HG03135 (cell line): ENCODE results near the gene SPRING1.
A peak's percentile ranks its signal among the peaks of the same experiment; 100 is the strongest.
"Not testable (repeated sequence)": the region's sequence is repeated elsewhere in the genome, so short reads cannot be mapped to it uniquely, and the experiment has no call there.

ENCODE experiments used
- ATAC-seq: cut with Tn5 transposase; IDR thresholded peaks from one replicate; pipeline ENCODE4 v1.9.1; 2021; ENCODE audit warnings: mild to moderate bottlenecking, moderate library complexity; ENCODE audit not compliant: unreplicated experiment

The SPRING1 gene

GRCh38 chr12:116737774-116738657, at the start of gene SPRING1, which contains the start of gene RNFT2:
Gene SPRING1, minus strand, starts transcription at chr12:116738069. Its CDS starts 169 bp downstream, at chr12:116737900.
Gene RNFT2, plus strand, starts transcription at chr12:116738315. Its CDS starts 2,183 bp downstream, at chr12:116740498.
- peak; percentile 97 for ATAC-seq

- no peak for ATAC-seq
Measured at GRCh38 chr12:116784238-116784612, 46.4 kb upstream of the SPRING1 start.

- ATAC-seq = no peak
Measured at GRCh38 chr12:116783525-116784237, 45.8 kb upstream of the SPRING1 start.

- ATAC-seq = no peak
Measured at GRCh38 chr12:116780942-116781341, 43.1 kb upstream of the SPRING1 start.

- no peak for ATAC-seq
Measured at GRCh38 chr12:116779597-116779996, 41.7 kb upstream of the SPRING1 start.

- ATAC-seq = no peak
Measured at GRCh38 chr12:116777245-116777644, 39.4 kb upstream of the SPRING1 start.

GRCh38 chr12:116774020-116774419, 36.2 kb upstream of the SPRING1 start:
- no peak for ATAC-seq

GRCh38 chr12:116773276-116773731, 35.4 kb upstream of the SPRING1 start:
- no peak for ATAC-seq

- no peak for ATAC-seq
Measured at GRCh38 chr12:116771651-116772050, 33.8 kb upstream of the SPRING1 start.

GRCh38 chr12:116766746-116767145, 28.9 kb upstream of the SPRING1 start:
- ATAC-seq = no peak

GRCh38 chr12:116766285-116766684, 28.4 kb upstream of the SPRING1 start:
- ATAC-seq = no peak

GRCh38 chr12:116765271-116765670, 27.4 kb upstream of the SPRING1 start:
- no peak for ATAC-seq

- ATAC-seq = no peak
Measured at GRCh38 chr12:116761499-116761898, 23.6 kb upstream of the SPRING1 start.

- no peak for ATAC-seq
Measured at GRCh38 chr12:116760622-116761020, 22.8 kb upstream of the SPRING1 start.

- ATAC-seq = no peak
Measured at GRCh38 chr12:116759783-116760621, 22.1 kb upstream of the SPRING1 start.

- not testable (repeated sequence) for ATAC-seq
Measured at GRCh38 chr12:116754783-116755182, 16.9 kb upstream of the SPRING1 start.

- ATAC-seq = not testable (repeated sequence)
Measured at GRCh38 chr12:116754097-116754496, 16.2 kb upstream of the SPRING1 start.

- no peak for ATAC-seq
Measured at GRCh38 chr12:116750298-116750697, 12.4 kb upstream of the SPRING1 start.

GRCh38 chr12:116749884-116750283, 12.0 kb upstream of the SPRING1 start:
- no peak for ATAC-seq

- ATAC-seq = no peak
Measured at GRCh38 chr12:116745554-116745953, 7.7 kb upstream of the SPRING1 start.

- no peak for ATAC-seq
Measured at GRCh38 chr12:116744766-116745165, 6.9 kb upstream of the SPRING1 start.
